Activated T-cell treated with anti-CD3 and anti-CD28 coated beads for 48 hours (primary cell): ENCODE data around the gene C13orf42.

ENCODE experiments used
- DNase-seq: peaks from one replicate; pipeline ENCODE4 v3.0.0-alpha.2; 2020; ENCODE audit warnings: low read depth

Gene C13orf42

GRCh38 chr13:51065372-51066090 lies 45.5 kb downstream of the C13orf42 start:
- DNase-seq, result no peak

GRCh38 chr13:51064753-51065152 lies 46.3 kb downstream of the C13orf42 start:
- no peak for DNase-seq

GRCh38 chr13:51063909-51064308 lies 47.2 kb downstream of the C13orf42 start:
- DNase-seq, result no peak

- DNase-seq, result no peak
Measured at GRCh38 chr13:51058461-51059167, 52.5 kb downstream of the C13orf42 start.

GRCh38 chr13:51057906-51058305 lies 53.2 kb downstream of the C13orf42 start:
- no peak for DNase-seq

- DNase-seq, result no peak
Measured at GRCh38 chr13:51057001-51057400, 54.1 kb downstream of the C13orf42 start.

- no peak for DNase-seq
Measured at GRCh38 chr13:51052581-51052980, 58.5 kb downstream of the C13orf42 start.

GRCh38 chr13:51050021-51050830 lies 60.8 kb downstream of the C13orf42 start:
- DNase-seq, result no peak

- no peak for DNase-seq
Measured at GRCh38 chr13:51048616-51049015, 62.5 kb downstream of the C13orf42 start.

GRCh38 chr13:51048166-51048461 lies 63.0 kb downstream of the C13orf42 start:
- DNase-seq, result no peak

GRCh38 chr13:51047434-51048165 lies 63.5 kb downstream of the C13orf42 start:
- DNase-seq, result no peak

- DNase-seq, result no peak
Measured at GRCh38 chr13:51045451-51045850, 65.6 kb downstream of the C13orf42 start.

- DNase-seq, result no peak
Measured at GRCh38 chr13:51044023-51044665, 66.9 kb downstream of the C13orf42 start.

GRCh38 chr13:51043310-51043709 lies 67.8 kb downstream of the C13orf42 start:
- no peak for DNase-seq

GRCh38 chr13:51041710-51042109 lies 69.4 kb downstream of the C13orf42 start:
- no peak for DNase-seq

GRCh38 chr13:51041126-51041525 lies 69.9 kb downstream of the C13orf42 start:
- no peak for DNase-seq

- DNase-seq, result no peak
Measured at GRCh38 chr13:51040431-51040830, 70.6 kb downstream of the C13orf42 start.

- DNase-seq, result no peak
Measured at GRCh38 chr13:51036418-51036817, 74.7 kb downstream of the C13orf42 start.

- no peak for DNase-seq
Measured at GRCh38 chr13:51035978-51036377, 75.1 kb downstream of the C13orf42 start.

- DNase-seq, result no peak
Measured at GRCh38 chr13:51035469-51035868, 75.6 kb downstream of the C13orf42 start.

- no peak for DNase-seq
Measured at GRCh38 chr13:51034906-51035305, 76.2 kb downstream of the C13orf42 start.
